ENCODE data around the gene NIM1K. TPM values are rescaled to one million over a fixed set of nuclear protein-coding genes. Genes with fewer than 3 reads are reported as not detected.

The NIM1K gene
- total and polyA plus RNA-seq, 2 of the 13 experiments (the other 11 are each of a cell fraction or from before 2014, with no cell fraction given) = 0.04 TPM; not detected in 1

DNA sequence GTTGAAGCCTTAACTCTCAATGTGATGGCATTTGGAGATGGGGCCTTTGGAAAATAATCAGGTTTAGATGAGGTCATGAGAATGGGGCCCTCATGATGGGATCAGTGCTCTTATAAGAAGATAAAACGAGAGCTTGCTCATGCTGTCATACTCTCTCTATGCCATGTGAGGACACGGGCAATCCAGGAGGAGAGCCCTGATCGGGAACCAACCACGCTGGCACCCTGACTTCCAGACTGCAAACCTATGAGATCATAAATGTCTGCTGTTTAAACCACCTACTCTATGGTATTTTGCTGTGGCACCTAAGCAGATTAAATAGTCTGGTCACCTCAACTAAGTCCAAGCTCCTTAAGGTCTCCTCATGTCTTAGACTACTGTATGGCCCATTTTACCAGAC, 111.2 kb downstream of the NIM1K start:
- H3K9me3 ChIP-seq (ENCODE audit: low read length) = no peaks in the 10 kb centered on the region
- H3K4me2 ChIP-seq (ENCODE audit: low read depth, low read length) = peak overlapping the region; percentile 38; the same call in 1 of the 2 replicates
- in situ Hi-C loops (cut with HindIII; ENCODE audit: extremely low pct_ligation_motif_present, low pct_unique_long_range_greater_than_20kb) (no loop called here), intact Hi-C loops (cut with micrococcal nuclease; ENCODE audit: unreplicated experiment) (loop anchor here (10.0 kb wide), 1 partner anchor 198 kb away; no protein-coding TSS in a partner anchor)
- CTCF ChIA-PET (ENCODE audit: low intra/inter-chr PET ratio, low total read pairs) = no interaction called here
- peaks cover 99% of the 10 kb centered on the region for H4K20me1 ChIP-seq (ENCODE audit: insufficient read depth, low read length)
- WGBS (ENCODE audit: low lambda C conversion rate) = 95% methylated on average over 4 of the region's 4 CpGs
- no peak overlapping the region for H3K27ac ChIP-seq (ENCODE audit: extremely low read length, insufficient read depth, low read length)
- no peak overlapping the region for H3K9ac ChIP-seq (ENCODE audit: insufficient read depth, low read depth, low read length)
- H3K79me2 ChIP-seq (ENCODE audit: insufficient read depth, low read length) = peaks cover 94% of the 10 kb centered on the region
- BruUV-seq (replicated peaks) = TSS peak; percentile 2
- POLR2A ChIA-PET = interaction anchor here (3.2 kb wide), 1 partner anchor 10 kb away, joined by 18 read pairs; the partner anchor contains the start of gene HMGCS1
- H3K4me3 ChIP-seq (replicated peaks in 1 of 3; ENCODE audit: insufficient read depth in 1 of 3, low read depth in 2 of 3, low read length in 3 of 3) = no peak overlapping the region
- TF ChIP-seq TSC22D2 (CRISPR knock-in tag; IDR thresholded peaks at IDR 0.05; ENCODE audit: borderline replicate concordance) (no peak), POLR2A (IDR thresholded peaks at IDR 0.05; ENCODE audit: insufficient read depth in 1 of 2, low read depth in 2 of 2, low read length in 2 of 2) (0 out of 4 replicates have a peak, but pooled peaks of 1 of the 2 experiments have one; percentile 13), RBM22 (optimal IDR thresholded peaks at IDR 0.05; ENCODE audit: low read length) (peak; percentile 65)
- TF ChIP-seq, protein P1, sequence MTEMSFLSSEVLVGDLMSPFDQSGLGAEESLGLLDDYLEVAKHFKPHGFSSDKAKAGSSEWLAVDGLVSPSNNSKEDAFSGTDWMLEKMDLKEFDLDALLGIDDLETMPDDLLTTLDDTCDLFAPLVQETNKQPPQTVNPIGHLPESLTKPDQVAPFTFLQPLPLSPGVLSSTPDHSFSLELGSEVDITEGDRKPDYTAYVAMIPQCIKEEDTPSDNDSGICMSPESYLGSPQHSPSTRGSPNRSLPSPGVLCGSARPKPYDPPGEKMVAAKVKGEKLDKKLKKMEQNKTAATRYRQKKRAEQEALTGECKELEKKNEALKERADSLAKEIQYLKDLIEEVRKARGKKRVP (CRISPR knock-in tag; IDR thresholded peaks at IDR 0.05) = no peak
- TF ChIP-seq, protein P2, sequence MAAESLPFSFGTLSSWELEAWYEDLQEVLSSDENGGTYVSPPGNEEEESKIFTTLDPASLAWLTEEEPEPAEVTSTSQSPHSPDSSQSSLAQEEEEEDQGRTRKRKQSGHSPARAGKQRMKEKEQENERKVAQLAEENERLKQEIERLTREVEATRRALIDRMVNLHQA (CRISPR knock-in tag; IDR thresholded peaks at IDR 0.05) = no peak
- TF ChIP-seq, protein P3, sequence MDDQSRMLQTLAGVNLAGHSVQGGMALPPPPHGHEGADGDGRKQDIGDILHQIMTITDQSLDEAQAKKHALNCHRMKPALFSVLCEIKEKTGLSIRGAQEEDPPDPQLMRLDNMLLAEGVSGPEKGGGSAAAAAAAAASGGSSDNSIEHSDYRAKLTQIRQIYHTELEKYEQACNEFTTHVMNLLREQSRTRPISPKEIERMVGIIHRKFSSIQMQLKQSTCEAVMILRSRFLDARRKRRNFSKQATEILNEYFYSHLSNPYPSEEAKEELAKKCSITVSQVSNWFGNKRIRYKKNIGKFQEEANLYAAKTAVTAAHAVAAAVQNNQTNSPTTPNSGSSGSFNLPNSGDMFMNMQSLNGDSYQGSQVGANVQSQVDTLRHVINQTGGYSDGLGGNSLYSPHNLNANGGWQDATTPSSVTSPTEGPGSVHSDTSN (CRISPR knock-in tag; IDR thresholded peaks at IDR 0.05; ENCODE audit: borderline replicate concordance) = no peak
- peaks cover 75% of the 10 kb centered on the region for H3K4me1 ChIP-seq (ENCODE audit: insufficient read depth, low read length)
- FAIRE-seq (no peak), ATAC-seq (peak; percentile 12), DNase-seq (ENCODE audit: low spot score) (no peak)
- H3K27me3 ChIP-seq (ENCODE audit: control insufficient read depth in 1 of 2, insufficient read depth in 2 of 2, low read length in 2 of 2) = no peaks in the 10 kb centered on the region
- H2AFZ ChIP-seq (ENCODE audit: low read length) = no peak overlapping the region
- peaks cover 3 to 60% of the 10 kb centered on the region in 2 experiments for H3K36me3 ChIP-seq (replicated peaks in 1 of 2; ENCODE audit: control insufficient read depth in 1 of 2, insufficient read depth in 2 of 2, low read length in 2 of 2)
